ENCODE measurements around the gene MIDN.

GRCh38 chr19:1269065-1269477 lies 20.7 kb downstream of the MIDN start, which contains the start of gene CIRBP:
- peak; percentile 99 for TF ChIP-seq POLR2A (IDR thresholded peaks at IDR 0.05; ENCODE audit: low read depth, low read length)
- no peak for TF ChIP-seq EZH2 (IDR thresholded peaks at IDR 0.05; ENCODE audit: borderline replicate concordance, low read depth, low read length, severe bottlenecking)
- TF ChIP-seq CTCF (IDR thresholded peaks at IDR 0.05; ENCODE audit: extremely low read depth in 1 of 2, insufficient read depth in 1 of 2, low read depth in 1 of 2, low read length in 2 of 2), result no peak
- TF ChIP-seq MYC (IDR thresholded peaks at IDR 0.05; ENCODE audit: low read depth, low read length), result no peak
- TF ChIP-seq MAX (IDR thresholded peaks at IDR 0.05; ENCODE audit: insufficient read depth, insufficient read length), result no peak
- TF ChIP-seq JUN (IDR thresholded peaks at IDR 0.05; ENCODE audit: borderline replicate concordance, insufficient read depth, insufficient read length, low read depth), result no peak
- peak; percentile 100 for TF ChIP-seq POLR2AphosphoS5 (IDR thresholded peaks at IDR 0.05; ENCODE audit: insufficient read depth, low read depth, low read length)

Measured in endothelial cell of umbilical vein (primary cell).